ENCODE measurements around the gene TOM1L2. TPM values are rescaled to one million over a fixed set of nuclear protein-coding genes. Genes with fewer than 3 reads are reported as not detected.

TOM1L2 gene
- total RNA-seq, 1 experiment from 2014 or later: 77.1 TPM

DNA sequence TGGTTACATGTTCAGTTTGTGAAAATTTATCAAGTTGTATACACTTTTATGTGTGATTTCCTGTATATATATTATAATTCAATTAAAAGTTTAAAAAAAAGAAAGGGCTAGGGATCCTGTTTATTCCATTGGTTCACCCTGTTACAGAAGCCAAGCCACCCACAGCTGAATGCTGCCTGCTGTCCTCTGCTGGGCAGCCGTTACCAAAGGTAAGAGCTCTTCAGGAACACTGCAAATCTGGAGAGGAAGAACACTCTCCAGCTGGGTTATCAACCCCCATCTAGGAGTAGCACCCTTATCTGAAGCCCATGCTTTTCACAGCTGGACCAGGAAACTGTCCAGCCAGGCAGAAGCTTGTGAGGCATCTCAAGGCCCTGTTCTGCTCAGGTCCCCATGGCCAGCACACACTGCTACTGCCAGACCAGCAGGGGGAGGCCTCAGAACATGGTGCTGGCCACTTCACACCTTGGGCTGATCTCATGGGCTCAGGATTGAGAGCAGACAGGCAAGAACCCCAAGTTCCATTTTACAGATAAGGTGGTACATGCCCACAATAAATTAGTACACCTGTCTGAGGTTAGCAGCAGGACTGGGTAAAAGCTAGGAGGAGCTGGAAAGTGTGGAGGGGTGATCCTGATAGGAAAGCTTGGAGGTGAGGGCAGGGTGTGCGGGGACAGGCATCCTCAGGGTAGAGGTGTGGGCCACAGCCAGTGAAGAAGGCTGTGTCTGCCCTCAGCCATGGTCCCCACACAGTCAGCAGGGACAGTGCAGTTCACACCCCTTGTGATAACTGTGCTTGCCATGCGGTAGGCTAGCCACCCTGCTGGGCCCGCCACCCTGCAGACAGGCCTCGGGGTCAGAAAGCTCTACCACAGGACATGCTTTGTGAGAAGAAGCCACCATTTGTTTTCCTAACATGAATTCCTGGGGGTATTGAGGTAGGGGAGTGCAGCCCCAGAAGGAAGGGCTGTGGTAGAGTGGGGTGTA lies 81.1 kb downstream of the TOM1L2 start:
- DNase-seq (ENCODE audit: low spot score): peak; percentile 36
- in situ Hi-C loops (cut with HindIII; ENCODE audit: low sequenced_read_pairs): loop anchor here (25.0 kb wide), 1 partner anchor 146 kb away; the partner anchor contains the start of genes ATPAF2 and GID4

DNA sequence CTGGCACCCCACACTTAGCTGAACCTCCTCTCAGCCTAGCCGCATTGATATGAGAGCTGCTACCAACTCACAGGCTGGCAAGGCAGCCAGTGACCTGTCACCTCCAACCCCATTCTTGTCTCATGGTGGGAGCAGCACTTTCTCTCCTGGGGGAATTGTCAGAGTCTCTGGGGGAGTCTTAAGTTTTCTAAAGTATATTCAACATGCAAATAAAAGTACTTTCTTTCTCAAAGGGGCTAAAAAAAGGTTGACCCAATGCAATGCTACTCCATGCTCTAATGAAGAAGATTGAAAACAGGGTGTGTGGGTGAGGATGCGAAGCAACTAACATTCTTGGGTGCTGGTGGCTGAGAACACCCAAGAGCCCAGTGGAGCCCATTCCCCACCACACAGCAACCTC lies 82.3 kb downstream of the TOM1L2 start:
- DNase-seq (ENCODE audit: low spot score): no peak
- in situ Hi-C loops (cut with HindIII; ENCODE audit: low sequenced_read_pairs): loop anchor here (25.0 kb wide), 1 partner anchor 147 kb away; the partner anchor contains the start of genes ATPAF2 and GID4

DNA sequence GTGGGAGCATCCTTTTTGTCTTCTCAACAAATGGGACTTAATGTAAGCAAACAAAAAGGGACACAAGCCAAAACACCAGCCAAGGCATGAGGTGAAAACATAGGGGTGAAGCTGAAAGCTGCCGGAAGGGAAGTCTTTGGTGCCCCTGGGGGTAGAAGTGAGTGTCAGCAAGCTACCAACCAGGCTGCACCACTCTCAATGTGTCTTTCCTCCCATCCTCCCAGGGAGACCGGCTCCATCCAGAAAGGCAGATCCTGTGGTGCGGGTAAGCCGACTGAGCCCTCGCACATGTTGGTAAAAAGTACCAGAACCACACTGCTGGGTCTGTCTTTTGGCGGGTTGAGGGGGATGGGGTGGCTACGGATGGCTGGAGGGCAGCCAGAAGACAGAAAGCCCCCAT lies 83.4 kb downstream of the TOM1L2 start:
- no peak for DNase-seq (ENCODE audit: low spot score)
- in situ Hi-C loops (cut with HindIII; ENCODE audit: low sequenced_read_pairs): loop anchor here (25.0 kb wide), 1 partner anchor 148 kb away; the partner anchor contains the start of genes ATPAF2 and GID4

DNA sequence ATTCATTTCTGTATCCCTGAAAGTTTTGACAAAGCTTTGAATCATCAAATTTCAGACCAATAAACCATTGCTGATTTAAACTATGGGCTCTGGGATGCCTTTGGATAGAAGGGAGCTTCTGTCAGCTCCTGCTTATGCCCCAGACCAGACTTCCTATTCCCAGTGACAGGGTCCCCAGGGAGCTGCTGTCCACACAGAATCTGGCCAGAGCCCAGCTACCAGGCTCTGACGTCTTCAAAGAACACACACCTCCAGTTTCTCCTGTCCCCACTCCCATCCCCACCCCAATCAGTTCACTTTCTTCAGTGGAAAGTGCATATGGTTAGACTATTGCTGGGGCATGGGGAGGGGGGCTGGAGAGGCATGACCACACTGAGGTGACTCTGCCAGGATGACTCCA lies 83.8 kb downstream of the TOM1L2 start:
- no peak for DNase-seq (ENCODE audit: low spot score)
- in situ Hi-C loops (cut with HindIII; ENCODE audit: low sequenced_read_pairs): loop anchor here (25.0 kb wide), 1 partner anchor 149 kb away; the partner anchor contains the start of genes ATPAF2 and GID4

DNA sequence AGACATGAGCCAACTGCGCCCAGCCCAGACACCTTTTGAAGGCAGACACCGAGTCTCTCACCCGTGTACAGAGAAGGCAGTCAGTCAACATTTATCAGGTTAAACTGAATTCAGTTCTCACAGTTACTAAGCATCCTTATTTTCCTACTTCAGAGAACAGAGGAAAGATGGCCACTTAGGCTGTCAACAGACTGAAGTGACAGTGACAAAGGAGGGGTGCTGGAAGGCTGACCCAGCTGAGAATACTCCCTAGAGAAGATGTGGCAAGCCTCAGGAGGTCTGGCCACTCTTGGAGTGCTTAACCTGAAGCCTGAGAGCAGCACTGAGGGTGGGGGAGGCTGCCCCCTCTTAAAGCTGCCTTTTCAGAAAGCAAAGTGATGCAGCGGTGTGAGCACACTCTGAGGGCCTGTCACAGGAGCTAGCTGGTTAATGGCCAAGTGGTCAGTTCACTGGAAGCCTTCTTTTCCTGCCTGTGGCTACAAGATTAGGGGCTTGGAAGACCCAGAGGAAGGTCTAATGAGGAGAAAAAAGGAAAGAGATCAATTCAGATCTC lies 84.4 kb downstream of the TOM1L2 start:
- no peak for DNase-seq (ENCODE audit: low spot score)
- in situ Hi-C loops (cut with HindIII; ENCODE audit: low sequenced_read_pairs): loop anchor here (25.0 kb wide), 1 partner anchor 149 kb away; the partner anchor contains the start of genes ATPAF2 and GID4

DNA sequence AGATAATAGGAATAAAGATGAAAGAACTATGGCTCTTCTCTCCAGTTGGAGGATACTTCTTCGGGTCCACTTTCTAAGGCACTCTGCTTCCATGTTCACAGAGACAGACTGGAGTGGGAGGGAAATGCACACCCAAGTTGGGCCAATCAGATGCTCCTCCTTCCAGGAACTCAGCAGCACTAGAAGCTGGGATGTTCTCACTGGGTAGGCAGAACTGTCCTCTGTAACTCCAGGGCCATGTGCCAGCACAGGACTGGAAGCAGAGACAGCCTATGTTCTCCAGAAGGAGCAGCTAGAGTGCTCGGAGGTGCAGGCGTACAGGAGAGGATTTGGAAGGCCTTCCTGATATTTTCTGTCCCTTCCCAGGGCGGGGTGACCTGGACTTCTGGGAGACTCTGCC lies 85.5 kb downstream of the TOM1L2 start:
- DNase-seq (ENCODE audit: low spot score): peak; percentile 42
- in situ Hi-C loops (cut with HindIII; ENCODE audit: low sequenced_read_pairs): loop anchor here (25.0 kb wide), 1 partner anchor 151 kb away; the partner anchor contains the start of genes ATPAF2 and GID4

DNA sequence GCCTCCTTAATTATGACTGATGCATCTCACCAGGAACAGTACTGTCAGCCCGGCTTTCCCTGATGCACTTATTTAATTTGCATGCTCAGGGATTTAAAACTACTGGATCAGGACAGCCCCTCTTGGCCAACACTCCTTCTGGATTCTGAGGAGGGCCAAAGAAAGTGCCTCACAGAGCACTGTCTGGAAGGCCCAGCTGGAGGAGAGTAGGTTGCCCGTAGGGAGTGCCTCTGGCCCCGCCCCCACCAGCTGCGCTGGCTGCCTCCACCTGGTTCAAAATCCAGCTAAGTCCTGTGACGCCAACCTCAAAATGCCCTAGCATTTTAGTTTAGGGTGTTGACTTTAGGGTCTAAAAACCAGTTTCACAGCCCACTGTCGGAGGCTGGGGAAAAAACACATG lies 86.0 kb downstream of the TOM1L2 start:
- in situ Hi-C loops (cut with HindIII; ENCODE audit: low sequenced_read_pairs): loop anchor here (25.0 kb wide), 1 partner anchor 151 kb away; the partner anchor contains the start of genes ATPAF2 and GID4
- no peak for DNase-seq (ENCODE audit: low spot score)

DNA sequence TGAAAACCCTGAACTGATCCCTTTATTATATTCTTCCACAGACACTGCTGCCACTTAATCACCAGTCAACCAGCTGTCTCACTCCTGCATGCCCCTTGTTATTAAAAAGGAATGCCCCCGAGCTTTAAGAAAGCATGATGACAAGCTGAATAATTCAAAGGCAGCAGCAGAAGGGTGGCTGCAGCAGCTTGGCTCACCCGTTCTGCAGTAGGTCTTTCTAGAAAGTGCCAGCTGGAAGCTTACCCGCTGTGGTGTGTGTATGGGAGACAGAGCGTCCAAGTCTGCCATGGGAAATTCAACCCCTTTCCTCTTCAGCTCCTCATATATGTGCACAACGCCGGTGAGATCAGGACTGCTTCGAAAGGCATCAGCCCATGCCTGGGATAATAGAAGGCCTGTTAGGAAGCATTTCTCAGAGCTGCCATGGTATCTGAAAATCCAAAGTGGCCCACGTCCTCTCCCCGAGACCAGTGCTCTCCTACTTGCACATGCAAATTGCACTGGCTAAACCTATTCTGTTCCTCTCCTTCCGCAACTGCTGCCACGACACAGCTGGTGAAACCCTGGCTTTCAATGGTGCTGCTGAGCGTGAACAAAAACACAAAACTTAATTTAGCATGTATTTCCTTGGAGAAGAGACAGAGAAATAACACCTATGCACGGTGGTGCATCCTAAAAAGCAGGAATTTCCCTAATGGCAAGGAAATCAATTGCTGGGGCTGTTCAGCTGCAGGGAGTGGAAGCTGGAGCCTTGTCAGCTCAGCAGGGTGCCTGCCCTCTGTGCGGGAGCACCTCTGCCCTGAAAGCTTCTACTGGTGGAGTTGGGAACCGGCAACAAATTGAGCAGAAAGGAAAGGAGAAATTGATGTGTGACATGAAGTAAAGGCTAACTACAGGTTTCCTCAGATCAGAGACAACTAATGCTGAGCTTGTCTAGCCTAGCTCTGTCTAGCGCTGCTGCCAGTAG lies 87.5 kb downstream of the TOM1L2 start:
- in situ Hi-C loops (cut with HindIII; ENCODE audit: low sequenced_read_pairs): loop anchor here (25.0 kb wide), 1 partner anchor 153 kb away; the partner anchor contains the start of genes ATPAF2 and GID4
- peak; percentile 62 for DNase-seq (ENCODE audit: low spot score)

DNA sequence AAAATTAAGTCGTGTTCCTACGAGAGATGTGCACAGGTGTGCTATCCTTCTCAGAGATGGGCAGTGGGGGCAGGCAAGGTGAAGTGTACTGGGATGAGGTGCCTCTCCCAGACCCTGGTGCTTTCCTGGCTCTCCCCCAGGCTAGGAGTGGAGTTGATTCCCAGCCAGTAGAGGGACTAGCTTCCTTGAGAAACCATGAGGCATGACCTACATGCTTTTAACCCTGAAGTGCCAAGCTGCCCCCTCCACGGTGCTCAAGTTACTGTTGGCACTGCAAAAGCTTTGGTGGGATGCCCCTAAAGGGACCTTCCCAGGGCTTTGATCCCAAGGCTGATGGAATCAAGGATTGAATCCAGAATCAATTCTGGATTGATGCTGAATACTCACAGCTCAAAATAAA lies 88.4 kb downstream of the TOM1L2 start:
- in situ Hi-C loops (cut with HindIII; ENCODE audit: low sequenced_read_pairs): loop anchor here (25.0 kb wide), 1 partner anchor 154 kb away; the partner anchor contains the start of genes ATPAF2 and GID4
- no peak for DNase-seq (ENCODE audit: low spot score)

DNA sequence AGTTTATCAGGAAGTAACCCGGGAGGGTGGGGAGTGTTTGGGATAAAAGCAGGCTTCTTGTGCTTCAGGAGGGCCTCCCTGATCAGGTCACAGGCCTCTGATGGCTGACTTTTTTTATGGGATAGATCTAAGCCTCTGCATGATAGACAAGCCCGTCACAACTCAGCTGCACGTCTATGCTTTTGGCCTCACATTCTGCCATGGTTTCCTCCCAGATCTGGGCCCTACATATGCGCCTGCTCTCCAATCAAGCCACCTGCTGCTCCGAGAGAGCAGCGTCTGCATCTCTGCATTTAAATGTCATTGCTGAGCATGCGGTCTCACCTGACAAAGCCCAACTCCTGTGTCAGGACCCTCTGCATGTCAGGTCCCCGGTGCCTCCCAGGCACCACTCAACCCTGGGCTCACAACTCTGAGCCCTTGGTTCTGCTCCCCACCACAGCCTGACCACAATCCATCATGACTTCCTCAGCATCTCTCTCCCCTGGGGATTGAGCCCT lies 90.1 kb downstream of the TOM1L2 start:
- DNase-seq (ENCODE audit: low spot score): no peak
- in situ Hi-C loops (cut with HindIII; ENCODE audit: low sequenced_read_pairs): loop anchor here (25.0 kb wide), 1 partner anchor 155 kb away; the partner anchor contains the start of genes ATPAF2 and GID4

DNA sequence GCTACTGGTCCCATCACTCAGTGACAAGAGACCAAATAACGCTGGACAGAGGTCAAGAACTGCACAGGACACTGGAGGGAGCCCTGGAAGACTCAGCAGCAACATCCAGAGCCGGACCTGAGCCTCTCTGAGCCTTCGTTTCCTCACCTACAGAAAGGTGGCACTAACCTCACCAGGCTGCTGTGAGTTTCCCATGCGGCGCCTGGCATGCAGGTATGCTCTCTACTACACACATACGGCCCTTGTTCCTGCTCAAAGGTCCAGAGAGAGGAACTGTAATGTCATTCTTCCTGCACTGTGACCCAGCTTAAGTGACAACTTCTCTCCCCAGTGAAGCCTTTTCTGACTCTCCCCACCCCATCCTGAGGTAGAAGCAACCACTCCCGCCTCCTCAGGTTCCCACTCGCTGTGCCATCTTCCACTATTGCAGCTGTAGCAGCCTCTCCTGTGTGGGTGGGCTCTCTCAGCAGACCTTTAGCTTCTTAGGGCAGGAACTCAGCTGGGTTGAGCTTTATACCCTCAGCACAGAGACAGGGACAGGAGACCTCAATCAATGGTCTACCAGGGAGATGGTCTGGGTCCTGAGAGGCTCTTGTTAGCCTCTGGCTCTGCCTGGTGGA lies 91.5 kb downstream of the TOM1L2 start:
- DNase-seq (ENCODE audit: low spot score): no peak
- in situ Hi-C loops (cut with HindIII; ENCODE audit: low sequenced_read_pairs): loop anchor here (25.0 kb wide), 1 partner anchor 157 kb away; the partner anchor contains the start of genes ATPAF2 and GID4

DNA sequence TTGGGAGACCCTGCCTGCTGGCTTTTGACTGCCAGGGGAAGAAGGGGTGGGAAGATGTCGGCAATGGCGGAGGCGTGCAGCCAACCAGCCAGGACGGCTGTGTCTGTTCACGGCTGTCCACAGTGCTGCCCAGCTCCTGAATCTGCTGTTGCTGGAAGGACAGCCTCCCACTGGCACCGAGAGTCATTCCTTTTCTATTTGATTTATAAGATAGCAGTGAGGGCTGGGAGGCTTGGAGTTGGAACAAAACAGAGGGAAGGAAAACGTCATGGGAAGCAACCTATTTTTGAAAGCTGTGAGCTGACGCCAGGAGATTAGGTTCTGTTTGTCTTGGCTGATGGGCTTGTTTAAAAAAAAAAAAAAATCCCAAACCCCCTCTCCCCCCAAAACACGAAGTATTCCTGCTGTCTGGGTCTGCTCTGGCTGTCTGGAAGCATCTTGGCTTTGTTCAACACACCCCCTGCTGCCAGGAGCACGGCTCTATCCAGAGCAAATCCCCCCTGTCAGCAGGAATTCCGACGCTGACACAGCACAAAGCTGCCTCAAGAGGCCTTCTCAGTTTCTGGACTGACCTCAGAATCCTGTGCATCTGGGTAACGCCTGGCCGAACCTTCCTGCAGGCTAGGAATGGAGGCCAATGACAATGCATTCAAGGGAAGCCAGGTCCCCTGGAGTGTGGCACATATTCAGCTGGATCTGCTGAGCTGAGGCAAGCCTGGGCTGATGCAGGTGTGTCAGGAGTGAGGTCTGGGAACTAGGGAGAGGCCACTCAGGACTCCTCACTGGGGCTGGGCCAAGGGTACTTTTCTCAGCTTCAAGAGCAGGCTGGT lies 94.5 kb downstream of the TOM1L2 start:
- DNase-seq (ENCODE audit: low spot score): peak; percentile 63

DNA sequence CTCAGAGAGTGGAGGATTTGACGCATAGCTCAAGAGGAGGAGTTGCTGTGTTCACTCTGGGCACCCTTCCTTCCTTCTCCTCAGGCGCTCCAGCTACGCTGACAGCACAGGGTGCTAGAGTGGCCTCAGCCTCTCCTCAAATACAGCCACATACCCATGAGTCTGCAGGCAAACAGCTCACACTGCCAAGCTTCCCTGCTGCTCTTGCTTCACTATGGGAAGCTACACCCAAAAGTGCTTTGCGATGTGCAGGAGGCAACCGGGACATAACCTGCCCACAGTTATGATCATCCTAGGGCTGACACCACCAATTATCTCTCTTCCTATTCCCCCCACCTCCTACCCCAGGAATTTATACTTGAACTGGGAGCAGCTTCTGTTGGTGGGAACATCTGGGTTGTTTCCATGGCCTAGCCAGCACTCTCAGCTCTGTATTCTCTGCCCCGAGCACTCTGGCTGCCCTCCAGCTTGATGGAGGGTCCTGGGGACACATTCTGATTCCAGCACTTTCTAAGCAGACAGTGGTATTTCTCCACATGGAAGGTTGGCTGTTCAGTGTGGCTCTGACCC lies 95.2 kb downstream of the TOM1L2 start:
- DNase-seq (ENCODE audit: low spot score): no peak
- in situ Hi-C loops (cut with HindIII; ENCODE audit: low sequenced_read_pairs): loop anchor here (25.0 kb wide), 1 partner anchor 160 kb away; the partner anchor contains the start of genes ATPAF2 and GID4

More for the DNA sequence above, 94.5 kb downstream of the TOM1L2 start:
- in situ Hi-C loops (cut with HindIII; ENCODE audit: low sequenced_read_pairs): loop anchor here (25.0 kb wide), 1 partner anchor 160 kb away; the partner anchor contains the start of genes ATPAF2 and GID4

DNA sequence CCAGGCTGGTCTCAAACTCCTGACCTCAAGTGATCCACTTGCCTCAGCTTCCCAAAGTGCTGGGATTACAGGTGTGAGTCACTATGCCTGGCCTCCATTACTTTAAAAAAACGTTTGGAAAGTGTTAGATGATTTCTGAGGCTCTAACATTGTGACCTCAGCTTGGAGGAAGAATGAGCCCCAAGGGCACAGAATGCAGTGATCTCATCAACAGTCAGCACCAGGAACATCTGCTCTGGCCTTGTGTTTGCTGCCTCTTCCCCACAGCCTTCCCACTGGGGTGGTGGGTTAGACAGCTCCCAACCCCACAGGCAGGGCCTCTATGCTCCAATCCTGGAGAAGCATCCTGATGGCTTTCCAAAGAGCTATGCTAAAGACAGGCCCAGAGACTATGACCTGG lies 97.7 kb downstream of the TOM1L2 start:
- in situ Hi-C loops (cut with HindIII; ENCODE audit: low sequenced_read_pairs): no loop called here
- no peak for DNase-seq (ENCODE audit: low spot score)

DNA sequence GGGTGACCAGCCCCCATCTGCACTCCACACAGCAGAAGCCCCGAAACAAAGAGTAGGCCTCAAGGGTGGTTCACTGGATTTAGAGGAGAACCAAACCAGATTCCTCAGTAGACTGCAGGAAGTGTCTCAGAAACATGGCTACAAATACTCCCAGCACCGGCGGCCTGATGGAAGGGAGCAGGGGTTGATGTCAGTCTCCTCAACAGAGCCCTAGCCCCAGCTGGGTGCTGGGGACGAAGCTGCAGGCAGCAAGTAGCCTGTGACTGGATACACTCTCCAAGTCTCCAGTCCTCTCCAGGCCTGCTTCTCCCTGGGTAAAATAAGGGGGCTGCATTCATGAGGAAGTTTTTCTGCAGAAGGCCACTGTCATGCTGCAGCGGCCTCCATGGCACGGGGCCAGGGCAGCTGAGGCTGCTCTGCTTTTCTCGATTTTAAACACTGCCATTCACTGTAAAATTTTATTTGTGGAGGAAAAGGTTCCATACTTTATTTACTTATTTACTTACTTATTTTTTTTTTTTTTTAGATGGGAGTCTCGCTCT lies 98.7 kb downstream of the TOM1L2 start:
- in situ Hi-C loops (cut with HindIII; ENCODE audit: low sequenced_read_pairs): no loop called here
- no peak for DNase-seq (ENCODE audit: low spot score)
